ENCODE results near the gene MTOR. TPM values are rescaled to one million over a fixed set of nuclear protein-coding genes. Genes with fewer than 3 reads are reported as not detected.

The MTOR gene
- total and polyA plus RNA-seq, 2 of the 8 experiments (the other 6 are each of a cell fraction or from before 2014, with no cell fraction given), result 44.2 to 76.8 TPM

DNA sequence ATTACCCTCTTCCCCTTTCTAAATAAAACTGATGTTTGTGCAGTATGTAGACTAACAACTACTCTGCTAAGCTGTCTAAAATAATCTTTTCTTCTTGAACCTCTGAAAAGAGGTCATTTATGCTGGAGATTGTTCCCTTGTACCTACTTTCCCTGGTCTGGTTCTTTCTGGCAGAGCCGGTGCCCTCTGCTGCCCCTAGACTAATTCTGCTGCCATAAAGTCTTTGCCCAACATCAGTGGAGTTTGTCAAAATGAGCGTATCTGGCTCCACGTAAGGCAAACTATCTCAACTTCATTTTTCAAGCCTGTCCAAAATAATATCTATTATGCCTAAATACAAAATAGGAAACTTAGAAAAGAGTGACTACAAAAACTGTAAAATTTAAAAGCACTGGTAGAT is 104.1 kb downstream of the MTOR start (continued):
- TF ChIP-seq, protein P1, sequence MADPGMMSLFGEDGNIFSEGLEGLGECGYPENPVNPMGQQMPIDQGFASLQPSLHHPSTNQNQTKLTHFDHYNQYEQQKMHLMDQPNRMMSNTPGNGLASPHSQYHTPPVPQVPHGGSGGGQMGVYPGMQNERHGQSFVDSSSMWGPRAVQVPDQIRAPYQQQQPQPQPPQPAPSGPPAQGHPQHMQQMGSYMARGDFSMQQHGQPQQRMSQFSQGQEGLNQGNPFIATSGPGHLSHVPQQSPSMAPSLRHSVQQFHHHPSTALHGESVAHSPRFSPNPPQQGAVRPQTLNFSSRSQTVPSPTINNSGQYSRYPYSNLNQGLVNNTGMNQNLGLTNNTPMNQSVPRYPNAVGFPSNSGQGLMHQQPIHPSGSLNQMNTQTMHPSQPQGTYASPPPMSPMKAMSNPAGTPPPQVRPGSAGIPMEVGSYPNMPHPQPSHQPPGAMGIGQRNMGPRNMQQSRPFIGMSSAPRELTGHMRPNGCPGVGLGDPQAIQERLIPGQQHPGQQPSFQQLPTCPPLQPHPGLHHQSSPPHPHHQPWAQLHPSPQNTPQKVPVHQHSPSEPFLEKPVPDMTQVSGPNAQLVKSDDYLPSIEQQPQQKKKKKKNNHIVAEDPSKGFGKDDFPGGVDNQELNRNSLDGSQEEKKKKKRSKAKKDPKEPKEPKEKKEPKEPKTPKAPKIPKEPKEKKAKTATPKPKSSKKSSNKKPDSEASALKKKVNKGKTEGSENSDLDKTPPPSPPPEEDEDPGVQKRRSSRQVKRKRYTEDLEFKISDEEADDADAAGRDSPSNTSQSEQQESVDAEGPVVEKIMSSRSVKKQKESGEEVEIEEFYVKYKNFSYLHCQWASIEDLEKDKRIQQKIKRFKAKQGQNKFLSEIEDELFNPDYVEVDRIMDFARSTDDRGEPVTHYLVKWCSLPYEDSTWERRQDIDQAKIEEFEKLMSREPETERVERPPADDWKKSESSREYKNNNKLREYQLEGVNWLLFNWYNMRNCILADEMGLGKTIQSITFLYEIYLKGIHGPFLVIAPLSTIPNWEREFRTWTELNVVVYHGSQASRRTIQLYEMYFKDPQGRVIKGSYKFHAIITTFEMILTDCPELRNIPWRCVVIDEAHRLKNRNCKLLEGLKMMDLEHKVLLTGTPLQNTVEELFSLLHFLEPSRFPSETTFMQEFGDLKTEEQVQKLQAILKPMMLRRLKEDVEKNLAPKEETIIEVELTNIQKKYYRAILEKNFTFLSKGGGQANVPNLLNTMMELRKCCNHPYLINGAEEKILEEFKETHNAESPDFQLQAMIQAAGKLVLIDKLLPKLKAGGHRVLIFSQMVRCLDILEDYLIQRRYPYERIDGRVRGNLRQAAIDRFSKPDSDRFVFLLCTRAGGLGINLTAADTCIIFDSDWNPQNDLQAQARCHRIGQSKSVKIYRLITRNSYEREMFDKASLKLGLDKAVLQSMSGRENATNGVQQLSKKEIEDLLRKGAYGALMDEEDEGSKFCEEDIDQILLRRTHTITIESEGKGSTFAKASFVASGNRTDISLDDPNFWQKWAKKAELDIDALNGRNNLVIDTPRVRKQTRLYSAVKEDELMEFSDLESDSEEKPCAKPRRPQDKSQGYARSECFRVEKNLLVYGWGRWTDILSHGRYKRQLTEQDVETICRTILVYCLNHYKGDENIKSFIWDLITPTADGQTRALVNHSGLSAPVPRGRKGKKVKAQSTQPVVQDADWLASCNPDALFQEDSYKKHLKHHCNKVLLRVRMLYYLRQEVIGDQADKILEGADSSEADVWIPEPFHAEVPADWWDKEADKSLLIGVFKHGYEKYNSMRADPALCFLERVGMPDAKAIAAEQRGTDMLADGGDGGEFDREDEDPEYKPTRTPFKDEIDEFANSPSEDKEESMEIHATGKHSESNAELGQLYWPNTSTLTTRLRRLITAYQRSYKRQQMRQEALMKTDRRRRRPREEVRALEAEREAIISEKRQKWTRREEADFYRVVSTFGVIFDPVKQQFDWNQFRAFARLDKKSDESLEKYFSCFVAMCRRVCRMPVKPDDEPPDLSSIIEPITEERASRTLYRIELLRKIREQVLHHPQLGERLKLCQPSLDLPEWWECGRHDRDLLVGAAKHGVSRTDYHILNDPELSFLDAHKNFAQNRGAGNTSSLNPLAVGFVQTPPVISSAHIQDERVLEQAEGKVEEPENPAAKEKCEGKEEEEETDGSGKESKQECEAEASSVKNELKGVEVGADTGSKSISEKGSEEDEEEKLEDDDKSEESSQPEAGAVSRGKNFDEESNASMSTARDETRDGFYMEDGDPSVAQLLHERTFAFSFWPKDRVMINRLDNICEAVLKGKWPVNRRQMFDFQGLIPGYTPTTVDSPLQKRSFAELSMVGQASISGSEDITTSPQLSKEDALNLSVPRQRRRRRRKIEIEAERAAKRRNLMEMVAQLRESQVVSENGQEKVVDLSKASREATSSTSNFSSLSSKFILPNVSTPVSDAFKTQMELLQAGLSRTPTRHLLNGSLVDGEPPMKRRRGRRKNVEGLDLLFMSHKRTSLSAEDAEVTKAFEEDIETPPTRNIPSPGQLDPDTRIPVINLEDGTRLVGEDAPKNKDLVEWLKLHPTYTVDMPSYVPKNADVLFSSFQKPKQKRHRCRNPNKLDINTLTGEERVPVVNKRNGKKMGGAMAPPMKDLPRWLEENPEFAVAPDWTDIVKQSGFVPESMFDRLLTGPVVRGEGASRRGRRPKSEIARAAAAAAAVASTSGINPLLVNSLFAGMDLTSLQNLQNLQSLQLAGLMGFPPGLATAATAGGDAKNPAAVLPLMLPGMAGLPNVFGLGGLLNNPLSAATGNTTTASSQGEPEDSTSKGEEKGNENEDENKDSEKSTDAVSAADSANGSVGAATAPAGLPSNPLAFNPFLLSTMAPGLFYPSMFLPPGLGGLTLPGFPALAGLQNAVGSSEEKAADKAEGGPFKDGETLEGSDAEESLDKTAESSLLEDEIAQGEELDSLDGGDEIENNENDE (IDR thresholded peaks at IDR 0.05; ENCODE audit: insufficient replicate concordance, low read length), result no peak
- TF ChIP-seq ZNF274 (IDR thresholded peaks at IDR 0.05; ENCODE audit: borderline replicate concordance, extremely low read depth, low read length) (no peak), TCF12 (IDR thresholded peaks at IDR 0.05; ENCODE audit: low read depth, low read length) (no peak), SP1 (IDR thresholded peaks at IDR 0.05; ENCODE audit: low read depth, low read length) (no peak), HDAC2 (IDR thresholded peaks at IDR 0.05; ENCODE audit: borderline replicate concordance in 1 of 2, low read depth in 2 of 2, low read length in 2 of 2) (no peak), EP300 (IDR thresholded peaks at IDR 0.05; ENCODE audit: borderline replicate concordance in 1 of 2, low read depth in 2 of 2, low read length in 2 of 2) (no peak)

Measured in H1 (cell line).